Measurements from ENCODE around the gene PTPRZ1. TPM values are rescaled to one million over a fixed set of nuclear protein-coding genes. Genes with fewer than 3 reads are reported as not detected.

PTPRZ1 gene
- total RNA-seq, 1 experiment from 2014 or later, result 74.2 TPM

GRCh38 chr7:122056977-122057376 is 184.0 kb downstream of the PTPRZ1 start:
- Mint-ChIP-seq H3K4me1 (peaks cover 15 to 22% of the 10 kb centered on the region in 2 experiments), H3K27ac (peak overlapping the region in 2 of 3 experiments; percentile 40 to 66; a peak in 2 of 7 replicates), H3K27me3 (ENCODE audit: low read depth) (no peaks in the 10 kb centered on the region), H3K9me3 (no peaks in the 10 kb centered on the region), H3K4me3 (no peak overlapping the region), H3K36me3 (ENCODE audit: insufficient read depth in 1 of 3, low read depth in 3 of 3) (peaks cover 38 to 65% (median 61%) of the 10 kb centered on the region in 3 experiments; a peak in 6 of 7 replicates)
- Histone ChIP-seq H2BK5ac (ENCODE audit: insufficient read length, low read length) (no peak overlapping the region), H2BK12ac (ENCODE audit: insufficient read length, low read depth, low read length) (no peak overlapping the region), H3K23ac (ENCODE audit: insufficient read length, low read depth, low read length) (no peak overlapping the region), H3K4me1 (ENCODE audit: insufficient read depth, low read length) (no peaks in the 10 kb centered on the region), H3K56ac (ENCODE audit: insufficient read length, low read depth, low read length) (no peak overlapping the region), H3K4ac (ENCODE audit: low read depth, low read length) (no peak overlapping the region), H3K9me3 (ENCODE audit: control insufficient read depth, low read depth, low read length) (no peaks in the 10 kb centered on the region), H2AFZ (ENCODE audit: low read length) (no peak overlapping the region), H4K20me1 (ENCODE audit: control insufficient read depth, insufficient read depth, insufficient read length) (no peaks in the 10 kb centered on the region), H4K8ac (replicated peaks; ENCODE audit: insufficient read length, low read depth, low read length) (no peak overlapping the region), H3K4me2 (ENCODE audit: insufficient read depth, insufficient read length, low read length) (no peak overlapping the region), H2BK20ac (ENCODE audit: low read depth, low read length, poor library complexity, severe bottlenecking) (no peak overlapping the region), H3K79me1 (ENCODE audit: insufficient read depth, low read depth, low read length, poor library complexity, severe bottlenecking) (no peaks in the 10 kb centered on the region), H4K91ac (ENCODE audit: insufficient read length, low read depth, low read length) (no peak overlapping the region), H2BK120ac (ENCODE audit: low read depth, low read length, poor library complexity, severe bottlenecking) (no peak overlapping the region), H3T11ph (ENCODE audit: low read length) (no peak overlapping the region), H4K5ac (ENCODE audit: insufficient read length, low read depth, low read length) (no peak overlapping the region), H3K27me3 (ENCODE audit: insufficient read depth, low read length) (no peaks in the 10 kb centered on the region), H2BK15ac (ENCODE audit: low read depth, low read length) (no peak overlapping the region), H3K9ac (ENCODE audit: extremely low read depth, insufficient read length, low read length) (no peak overlapping the region), H3K14ac (ENCODE audit: insufficient read depth, low read length) (no peak overlapping the region), H2AK5ac (ENCODE audit: insufficient read length, low read length) (no peak overlapping the region), H3K18ac (ENCODE audit: insufficient read length, low read depth, low read length) (no peak overlapping the region), H3K79me2 (ENCODE audit: insufficient read depth, low read length) (no peaks in the 10 kb centered on the region), H3K23me2 (ENCODE audit: insufficient read length, low read depth, low read length, poor library complexity, severe bottlenecking) (no peaks in the 10 kb centered on the region), H3K27ac (ENCODE audit: insufficient read length, low read depth, low read length) (no peak overlapping the region)
- no peak for TF ChIP-seq CTCF (conservative IDR thresholded peaks at IDR 0.05)
- no CpG with 5 or more reads among the region's 2 CpGs for WGBS (ENCODE audit: extremely low coverage, insufficient read length, low lambda C conversion rate)
- DNase-seq, result no peak
